Left colon (tissue), 2 donors: ENCODE data around the gene HEPHL1. TPM values are rescaled to one million over a fixed set of nuclear protein-coding genes. Genes with fewer than 3 reads are reported as not detected.

Experiments used
- ATAC-seq: fragments of 200-7000 bp; cut with Tn5 transposase; one replicate; pipeline ENCODE4 v1.9.1; 2020; ENCODE audit warnings: mild to moderate bottlenecking, moderate library complexity
- DNase-seq, 2 donors: peaks; one replicate each; pipeline ENCODE4 v3.0.0-alpha.2; 2020
- intact Hi-C, 2 donors: fragments of 100-400 bp; cut with DNase I in 1 of 2; cut with micrococcal nuclease in 1 of 2; formaldehyde crosslinking; loops; one replicate each; pipeline versions ENCODE4 v1.11.2 to v1.14.0; 2022; cut with DNase I, micrococcal nuclease
- total RNA-seq, 2 donors: library from RNA; stranded (reverse); fragmentation: NEBNext Ultra II Directional; extraction: Animal tissue kit (Norgen Biotek cat#: 25700); gene quantifications; one replicate each; pipeline ENCODE4 v1.2.1, GENCODE V29; 2021
- donor health status: DM: no; HTN: no; CAD: no.
- donor health status: DM: yes; HTN: yes; CAD: no.

HEPHL1 gene
- total RNA-seq, 2 donors from 2014 or later, result not detected

GRCh38 chr11:94017446-94017845 lies 3.7 kb upstream of the HEPHL1 start:
- DNase-seq, result no peak
- ATAC-seq, result no peak
- intact Hi-C loops, result no loop called here

GRCh38 chr11:94018721-94019120 lies 2.4 kb upstream of the HEPHL1 start:
- DNase-seq (no peak), ATAC-seq (no peak)
- intact Hi-C loops, result no loop called here

GRCh38 chr11:94023856-94024255 lies 2.7 kb downstream of the HEPHL1 start:
- intact Hi-C loops, result no loop called here
- no peak for DNase-seq

GRCh38 chr11:94024547-94024946 lies 3.4 kb downstream of the HEPHL1 start:
- no peak for ATAC-seq
- no peak for DNase-seq
- intact Hi-C loops, result no loop called here

More at GRCh38 chr11:94023856-94024255, 2.7 kb downstream of the HEPHL1 start:
- ATAC-seq, result no peak

GRCh38 chr11:94025690-94026394 lies 4.7 kb downstream of the HEPHL1 start:
- intact Hi-C loops, result no loop called here
- ATAC-seq, result no peak
- DNase-seq, result no peak

GRCh38 chr11:94027210-94027609 lies 6.1 kb downstream of the HEPHL1 start:
- DNase-seq (no peak), ATAC-seq (no peak)
- intact Hi-C loops, result no loop called here

- intact Hi-C loops, result no loop called here
- DNase-seq (no peak), ATAC-seq (no peak)
Observed at GRCh38 chr11:94028436-94028835, 7.3 kb downstream of the HEPHL1 start.

- DNase-seq (no peak), ATAC-seq (no peak)
- intact Hi-C loops, result no loop called here
Observed at GRCh38 chr11:94030059-94030458, 8.9 kb downstream of the HEPHL1 start.

GRCh38 chr11:94031625-94032024 lies 10.5 kb downstream of the HEPHL1 start:
- ATAC-seq (no peak), DNase-seq (no peak)
- intact Hi-C loops, result no loop called here

GRCh38 chr11:94032066-94032465 lies 10.9 kb downstream of the HEPHL1 start:
- no peak for ATAC-seq
- no peak for DNase-seq
- intact Hi-C loops, result no loop called here

- DNase-seq (no peak), ATAC-seq (no peak)
- intact Hi-C loops, result no loop called here
Observed at GRCh38 chr11:94032725-94033124, 11.6 kb downstream of the HEPHL1 start.

GRCh38 chr11:94034207-94034606 lies 13.1 kb downstream of the HEPHL1 start:
- no peak for DNase-seq
- intact Hi-C loops, result no loop called here
- no peak for ATAC-seq

- intact Hi-C loops, result no loop called here
- ATAC-seq (no peak), DNase-seq (no peak)
Observed at GRCh38 chr11:94036096-94036495, 14.9 kb downstream of the HEPHL1 start.

- intact Hi-C loops, result no loop called here
- no peak for ATAC-seq
Observed at GRCh38 chr11:94043241-94043640, 22.1 kb downstream of the HEPHL1 start.

GRCh38 chr11:94046796-94047195 lies 25.6 kb downstream of the HEPHL1 start:
- intact Hi-C loops, result no loop called here
- ATAC-seq (no peak), DNase-seq (no peak)

More at GRCh38 chr11:94043241-94043640, 22.1 kb downstream of the HEPHL1 start:
- no peak for DNase-seq

GRCh38 chr11:94048032-94048709 lies 27.0 kb downstream of the HEPHL1 start:
- DNase-seq (no peak), ATAC-seq (no peak)
- intact Hi-C loops, result no loop called here

GRCh38 chr11:94049351-94049750 lies 28.2 kb downstream of the HEPHL1 start:
- intact Hi-C loops, result no loop called here
- no peak for DNase-seq
- no peak for ATAC-seq

GRCh38 chr11:94058630-94059029 lies 37.5 kb downstream of the HEPHL1 start:
- ATAC-seq (no peak), DNase-seq (no peak)
- intact Hi-C loops, result no loop called here

- intact Hi-C loops, result no loop called here
- ATAC-seq (no peak), DNase-seq (no peak)
Observed at GRCh38 chr11:94059065-94059464, 37.9 kb downstream of the HEPHL1 start.

- DNase-seq (no peak), ATAC-seq (no peak)
- intact Hi-C loops, result no loop called here
Observed at GRCh38 chr11:94060401-94060800, 39.2 kb downstream of the HEPHL1 start.

- DNase-seq (no peak), ATAC-seq (no peak)
- intact Hi-C loops, result no loop called here
Observed at GRCh38 chr11:94062360-94062759, 41.2 kb downstream of the HEPHL1 start.
